ENCODE results near the gene POU4F2.

POU4F2 gene, protein sequence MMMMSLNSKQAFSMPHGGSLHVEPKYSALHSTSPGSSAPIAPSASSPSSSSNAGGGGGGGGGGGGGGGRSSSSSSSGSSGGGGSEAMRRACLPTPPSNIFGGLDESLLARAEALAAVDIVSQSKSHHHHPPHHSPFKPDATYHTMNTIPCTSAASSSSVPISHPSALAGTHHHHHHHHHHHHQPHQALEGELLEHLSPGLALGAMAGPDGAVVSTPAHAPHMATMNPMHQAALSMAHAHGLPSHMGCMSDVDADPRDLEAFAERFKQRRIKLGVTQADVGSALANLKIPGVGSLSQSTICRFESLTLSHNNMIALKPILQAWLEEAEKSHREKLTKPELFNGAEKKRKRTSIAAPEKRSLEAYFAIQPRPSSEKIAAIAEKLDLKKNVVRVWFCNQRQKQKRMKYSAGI

DNA sequence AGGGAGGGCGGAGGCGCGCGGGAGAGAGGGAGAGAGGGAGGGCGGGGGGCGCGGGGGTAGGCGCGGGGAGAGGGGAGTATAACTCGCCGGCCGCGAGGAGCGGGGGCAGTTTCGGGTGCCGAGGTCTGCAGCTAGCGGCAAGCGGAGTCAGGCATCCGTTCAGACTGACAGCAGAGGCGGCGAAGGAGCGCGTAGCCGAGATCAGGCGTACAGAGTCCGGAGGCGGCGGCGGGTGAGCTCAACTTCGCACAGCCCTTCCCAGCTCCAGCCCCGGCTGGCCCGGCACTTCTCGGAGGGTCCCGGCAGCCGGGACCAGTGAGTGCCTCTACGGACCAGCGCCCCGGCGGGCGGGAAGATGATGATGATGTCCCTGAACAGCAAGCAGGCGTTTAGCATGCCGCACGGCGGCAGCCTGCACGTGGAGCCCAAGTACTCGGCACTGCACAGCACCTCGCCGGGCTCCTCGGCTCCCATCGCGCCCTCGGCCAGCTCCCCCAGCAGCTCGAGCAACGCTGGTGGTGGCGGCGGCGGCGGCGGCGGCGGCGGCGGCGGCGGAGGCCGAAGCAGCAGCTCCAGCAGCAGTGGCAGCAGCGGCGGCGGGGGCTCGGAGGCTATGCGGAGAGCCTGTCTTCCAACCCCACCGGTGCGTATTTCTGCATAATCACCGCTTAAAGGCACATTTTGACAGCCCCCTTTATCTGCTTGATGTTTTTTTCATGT is at the start of gene POU4F2:
Gene POU4F2 (plus strand): TSS at position 108 of the 720 bp plus-strand sequence. CDS start 248 bp downstream, at position 356.
- H3K9me3 ChIP-seq (ENCODE audit: control insufficient read depth, insufficient read depth, low read depth, low read length): no peaks in the 10 kb centered on the region
- peaks cover 19% of the 10 kb centered on the region for H3K4me1 ChIP-seq (ENCODE audit: control insufficient read depth, insufficient read depth, low read length)
- H3K4me3 ChIP-seq (ENCODE audit: low read depth, low read length): peak within 1 kb of the TSS; percentile 67
- H3K36me3 ChIP-seq (ENCODE audit: control insufficient read depth, insufficient read depth, low read length): no peaks in the 10 kb centered on the region
- no peak within 1 kb of the TSS for H3K27ac ChIP-seq (ENCODE audit: low read depth, low read length)
- H3K27me3 ChIP-seq (ENCODE audit: control insufficient read depth, insufficient read depth, low read length): peaks cover 100% of the 10 kb centered on the region
- H3K9ac ChIP-seq (ENCODE audit: low read length): no peak within 1 kb of the TSS

DNA sequence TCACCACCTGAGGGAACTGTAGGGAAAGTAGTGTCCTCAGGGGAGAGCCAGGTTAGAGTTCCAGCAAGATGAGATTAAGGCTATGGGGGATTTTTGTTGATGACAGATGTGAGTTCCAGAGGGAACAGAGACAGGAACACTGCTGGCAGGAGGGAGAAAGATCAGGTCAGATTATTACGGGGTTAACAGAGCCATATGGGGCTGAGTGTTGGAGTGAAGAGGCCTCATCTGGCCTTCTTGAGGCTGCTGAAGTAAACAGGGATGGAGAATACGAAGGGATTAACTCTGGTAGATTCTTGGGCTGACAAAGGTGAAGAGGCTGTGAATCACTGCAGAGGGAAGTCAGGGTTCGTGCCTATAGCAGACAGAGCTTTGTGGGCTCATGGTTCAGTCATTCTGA is 47.9 kb upstream of the POU4F2 start:
- Histone ChIP-seq H3K27ac (ENCODE audit: low read depth, low read length) (no peak overlapping the region), H3K9me3 (ENCODE audit: control insufficient read depth, insufficient read depth, low read depth, low read length) (no peaks in the 10 kb centered on the region), H3K27me3 (ENCODE audit: control insufficient read depth, insufficient read depth, low read length) (no peaks in the 10 kb centered on the region; the same call in 1 of the 2 replicates), H3K36me3 (ENCODE audit: control insufficient read depth, insufficient read depth, low read length) (no peaks in the 10 kb centered on the region), H3K9ac (ENCODE audit: low read length) (no peak overlapping the region), H3K4me3 (ENCODE audit: low read depth, low read length) (no peak overlapping the region), H3K4me1 (ENCODE audit: control insufficient read depth, insufficient read depth, low read length) (no peaks in the 10 kb centered on the region)

DNA sequence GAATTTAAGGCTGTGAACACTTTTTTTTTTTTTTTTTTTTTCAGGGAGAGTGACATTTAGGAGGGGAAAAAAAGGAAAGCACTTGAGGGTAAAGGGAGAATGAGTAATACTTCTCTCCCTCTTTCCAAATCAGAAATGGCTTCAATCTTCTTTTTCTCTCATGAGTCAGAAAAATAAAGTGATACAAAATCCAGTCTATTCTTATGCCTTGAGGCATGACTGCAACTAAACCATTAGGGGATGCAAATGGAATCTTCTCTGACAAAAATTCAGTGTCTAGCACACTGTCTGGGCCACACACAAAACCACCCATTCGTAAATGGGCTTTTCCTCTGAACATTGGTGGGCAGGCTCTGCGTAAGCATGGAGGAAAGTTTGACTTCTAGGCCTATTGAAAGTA is 46.7 kb upstream of the POU4F2 start:
- Histone ChIP-seq H3K9me3 (ENCODE audit: control insufficient read depth, insufficient read depth, low read depth, low read length) (peaks cover 9% of the 10 kb centered on the region), H3K36me3 (ENCODE audit: control insufficient read depth, insufficient read depth, low read length) (no peaks in the 10 kb centered on the region), H3K27ac (ENCODE audit: low read depth, low read length) (no peak overlapping the region), H3K4me1 (ENCODE audit: control insufficient read depth, insufficient read depth, low read length) (no peaks in the 10 kb centered on the region), H3K9ac (ENCODE audit: low read length) (no peak overlapping the region), H3K4me3 (ENCODE audit: low read depth, low read length) (no peak overlapping the region), H3K27me3 (ENCODE audit: control insufficient read depth, insufficient read depth, low read length) (no peaks in the 10 kb centered on the region; the same call in 1 of the 2 replicates)

DNA sequence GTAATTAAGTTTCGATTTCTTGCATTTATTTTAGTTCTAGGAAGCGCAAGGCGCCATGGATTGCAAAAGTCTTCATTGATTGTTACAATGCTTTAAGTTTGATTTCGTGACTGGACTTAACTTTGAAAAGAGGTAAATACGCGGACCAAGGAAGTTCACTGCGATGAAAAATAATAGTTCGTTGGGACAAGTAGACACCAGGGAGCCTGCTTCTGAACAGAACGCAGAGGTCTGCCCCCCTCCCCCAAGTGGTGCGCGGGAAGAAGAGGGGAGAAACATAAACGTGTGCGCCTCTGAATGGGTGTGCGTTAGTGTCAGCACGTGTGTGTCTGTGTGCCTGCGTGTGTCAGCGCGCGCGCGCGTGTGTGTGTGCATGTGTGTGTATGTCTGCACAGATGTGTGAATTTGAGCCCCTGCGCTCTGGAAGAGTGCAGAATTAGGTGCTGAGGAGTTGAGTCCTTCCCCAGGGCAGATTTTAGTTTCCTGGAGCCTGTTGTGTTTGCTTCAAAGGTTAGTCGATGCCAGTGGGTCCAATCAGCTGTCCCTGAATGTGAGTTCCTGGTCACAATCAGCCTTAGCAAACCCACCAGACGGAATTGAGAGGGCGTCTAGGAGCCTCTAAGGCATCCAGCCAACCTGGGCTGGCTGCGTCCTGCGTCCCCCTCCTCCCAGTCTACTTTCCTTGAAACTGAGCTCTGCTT is 5.8 kb upstream of the POU4F2 start:
- Histone ChIP-seq H3K9ac (ENCODE audit: low read length) (no peak overlapping the region), H3K36me3 (ENCODE audit: control insufficient read depth, insufficient read depth, low read length) (no peaks in the 10 kb centered on the region), H3K9me3 (ENCODE audit: control insufficient read depth, insufficient read depth, low read depth, low read length) (no peaks in the 10 kb centered on the region), H3K4me3 (ENCODE audit: low read depth, low read length) (no peak overlapping the region), H3K4me1 (ENCODE audit: control insufficient read depth, insufficient read depth, low read length) (0 out of 2 replicates have a peak, but pooled peaks cover 6% of the 10 kb centered on the region), H3K27ac (ENCODE audit: low read depth, low read length) (no peak overlapping the region), H3K27me3 (ENCODE audit: control insufficient read depth, insufficient read depth, low read length) (peaks cover 100% of the 10 kb centered on the region)

DNA sequence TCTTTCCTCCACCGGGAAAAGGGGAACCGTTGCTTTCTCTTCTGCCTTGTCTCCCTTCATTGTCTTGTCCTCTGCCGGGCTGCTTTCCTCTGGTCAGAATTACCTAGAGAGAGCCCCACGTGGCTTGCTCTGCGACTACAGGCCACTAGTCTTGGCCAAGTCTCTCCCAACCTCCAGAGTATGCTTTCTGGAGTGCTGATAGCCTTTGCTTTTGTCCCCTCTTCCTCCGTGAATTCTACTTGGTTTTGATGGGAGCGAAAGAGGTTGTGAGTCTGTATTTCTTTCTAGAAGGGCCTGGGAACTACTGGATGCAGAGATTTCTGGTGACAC is 5.3 kb upstream of the POU4F2 start:
- H3K27ac ChIP-seq (ENCODE audit: low read depth, low read length): no peak overlapping the region
- H3K4me3 ChIP-seq (ENCODE audit: low read depth, low read length): no peak overlapping the region
- 0 out of 2 replicates have a peak, but pooled peaks cover 6% of the 10 kb centered on the region for H3K4me1 ChIP-seq (ENCODE audit: control insufficient read depth, insufficient read depth, low read length)
- peaks cover 100% of the 10 kb centered on the region for H3K27me3 ChIP-seq (ENCODE audit: control insufficient read depth, insufficient read depth, low read length)
- no peaks in the 10 kb centered on the region for H3K36me3 ChIP-seq (ENCODE audit: control insufficient read depth, insufficient read depth, low read length)
- no peak overlapping the region for H3K9ac ChIP-seq (ENCODE audit: low read length)
- no peaks in the 10 kb centered on the region for H3K9me3 ChIP-seq (ENCODE audit: control insufficient read depth, insufficient read depth, low read depth, low read length)

DNA sequence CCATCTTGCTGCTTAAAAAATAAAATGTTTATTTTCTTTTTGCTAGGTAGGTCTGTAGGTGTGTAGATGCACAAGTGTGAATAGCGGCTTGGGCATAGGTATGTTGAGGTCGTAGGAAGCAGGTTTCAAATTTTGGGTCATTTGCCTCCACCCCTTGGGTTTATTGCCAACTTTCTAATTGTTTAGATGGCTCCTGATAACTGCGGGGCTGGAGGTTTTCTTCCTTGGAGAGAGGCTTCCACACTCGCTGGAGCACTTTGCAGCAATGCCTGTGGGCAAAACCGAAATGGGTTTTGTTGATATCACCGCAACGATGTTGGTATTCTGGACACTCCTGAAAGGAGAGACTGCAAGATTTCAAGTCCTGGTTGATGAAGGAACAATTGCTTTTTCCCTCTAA is 3.9 kb upstream of the POU4F2 start:
- Histone ChIP-seq H3K4me1 (ENCODE audit: control insufficient read depth, insufficient read depth, low read length) (peaks cover 12% of the 10 kb centered on the region; the same call in 1 of the 2 replicates), H3K4me3 (ENCODE audit: low read depth, low read length) (no peak overlapping the region), H3K27ac (ENCODE audit: low read depth, low read length) (no peak overlapping the region), H3K9me3 (ENCODE audit: control insufficient read depth, insufficient read depth, low read depth, low read length) (no peaks in the 10 kb centered on the region), H3K36me3 (ENCODE audit: control insufficient read depth, insufficient read depth, low read length) (no peaks in the 10 kb centered on the region), H3K9ac (ENCODE audit: low read length) (no peak overlapping the region), H3K27me3 (ENCODE audit: control insufficient read depth, insufficient read depth, low read length) (peaks cover 100% of the 10 kb centered on the region)

DNA sequence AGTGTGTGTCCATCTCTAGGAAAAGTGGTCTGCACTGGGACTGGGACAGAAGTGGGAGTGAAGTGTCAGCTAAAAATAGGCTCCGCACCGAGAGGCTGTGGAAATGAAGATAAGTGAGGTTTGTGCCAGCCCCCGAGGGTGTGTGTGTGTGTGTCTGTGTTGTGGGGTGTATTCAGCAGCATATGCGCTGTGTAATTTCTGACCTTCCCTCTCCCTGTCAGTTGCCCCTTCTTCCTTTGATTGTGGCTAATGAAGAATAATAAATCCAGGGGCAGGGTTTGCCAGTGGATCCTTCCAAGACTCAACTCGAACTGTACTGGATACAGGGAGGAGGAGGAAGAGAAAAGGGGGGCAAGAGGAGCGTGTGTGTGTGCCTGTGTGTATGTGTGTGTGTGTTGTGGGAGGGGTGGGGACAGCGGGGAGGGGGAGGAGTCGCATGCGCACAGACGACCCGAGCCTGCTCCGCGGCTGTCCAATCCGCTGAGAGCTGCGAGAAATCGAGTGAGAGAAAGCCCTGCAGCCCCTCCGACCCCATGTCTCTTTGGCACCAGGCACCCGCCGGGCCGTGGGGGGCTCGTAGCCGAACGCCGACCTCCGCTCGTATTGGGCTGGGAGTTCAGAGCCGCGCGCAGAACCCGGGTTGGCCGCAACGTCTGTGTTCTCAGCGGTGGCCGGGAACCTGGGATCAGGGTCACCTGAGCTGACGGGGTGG is 916 bp upstream of the POU4F2 start:
- H3K27me3 ChIP-seq (ENCODE audit: control insufficient read depth, insufficient read depth, low read length): peaks cover 100% of the 10 kb centered on the region
- H3K27ac ChIP-seq (ENCODE audit: low read depth, low read length): no peak overlapping the region
- H3K36me3 ChIP-seq (ENCODE audit: control insufficient read depth, insufficient read depth, low read length): no peaks in the 10 kb centered on the region
- H3K4me1 ChIP-seq (ENCODE audit: control insufficient read depth, insufficient read depth, low read length): peaks cover 25% of the 10 kb centered on the region
- peak overlapping the region; percentile 67 for H3K4me3 ChIP-seq (ENCODE audit: low read depth, low read length)
- H3K9ac ChIP-seq (ENCODE audit: low read length): no peak overlapping the region
- no peaks in the 10 kb centered on the region for H3K9me3 ChIP-seq (ENCODE audit: control insufficient read depth, insufficient read depth, low read depth, low read length)

DNA sequence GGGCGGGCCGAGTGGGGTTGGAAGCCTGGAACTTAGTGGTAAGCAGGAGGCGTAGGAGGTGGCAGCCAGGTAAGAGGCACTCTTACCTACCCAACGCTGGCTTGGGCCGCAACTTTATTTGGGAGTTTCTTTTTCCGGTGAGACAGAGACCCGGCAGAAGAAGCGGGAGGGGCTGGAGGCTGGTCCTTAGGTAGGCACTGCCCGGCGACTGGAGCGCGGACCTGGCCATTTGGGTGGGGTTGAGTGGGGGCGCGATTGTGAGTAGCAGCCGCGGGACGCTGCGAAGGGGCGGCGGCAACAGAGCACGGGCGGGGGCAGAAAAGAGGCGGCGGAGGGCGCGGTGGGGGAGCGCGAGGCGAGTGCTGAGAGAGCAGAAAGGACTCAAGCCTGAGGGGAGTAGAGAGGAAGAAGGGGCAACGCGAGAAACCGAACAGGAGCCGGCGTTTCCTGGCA is 334 bp upstream of the POU4F2 start:
- H3K36me3 ChIP-seq (ENCODE audit: control insufficient read depth, insufficient read depth, low read length): no peaks in the 10 kb centered on the region
- H3K4me3 ChIP-seq (ENCODE audit: low read depth, low read length): peak overlapping the region; percentile 67
- peaks cover 21% of the 10 kb centered on the region for H3K4me1 ChIP-seq (ENCODE audit: control insufficient read depth, insufficient read depth, low read length)
- no peak overlapping the region for H3K9ac ChIP-seq (ENCODE audit: low read length)
- peaks cover 100% of the 10 kb centered on the region for H3K27me3 ChIP-seq (ENCODE audit: control insufficient read depth, insufficient read depth, low read length)
- no peaks in the 10 kb centered on the region for H3K9me3 ChIP-seq (ENCODE audit: control insufficient read depth, insufficient read depth, low read depth, low read length)
- no peak overlapping the region for H3K27ac ChIP-seq (ENCODE audit: low read depth, low read length)

DNA sequence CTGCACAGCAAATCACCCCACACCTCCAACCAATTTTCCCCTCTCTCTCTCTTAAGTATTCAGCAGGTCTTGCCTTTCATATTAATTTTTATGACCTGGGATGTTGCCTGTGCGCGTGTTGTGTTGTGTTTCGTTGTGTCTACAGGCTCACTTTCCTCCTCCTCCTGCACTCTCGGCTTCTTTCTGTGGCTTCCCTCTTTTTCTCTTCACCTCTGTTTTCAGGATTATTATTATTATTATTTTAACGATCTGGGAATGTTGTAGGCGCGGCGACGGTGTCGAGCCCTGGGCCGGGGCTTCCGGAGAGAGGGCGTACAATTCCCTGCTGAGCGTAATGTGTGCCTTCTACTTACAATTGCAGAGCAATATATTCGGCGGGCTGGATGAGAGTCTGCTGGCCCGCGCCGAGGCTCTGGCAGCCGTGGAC is 826 bp downstream of the POU4F2 start:
- H3K4me3 ChIP-seq (ENCODE audit: low read depth, low read length): peak overlapping the region; percentile 67
- no peaks in the 10 kb centered on the region for H3K9me3 ChIP-seq (ENCODE audit: control insufficient read depth, insufficient read depth, low read depth, low read length)
- peaks cover 100% of the 10 kb centered on the region for H3K27me3 ChIP-seq (ENCODE audit: control insufficient read depth, insufficient read depth, low read length)

DNA sequence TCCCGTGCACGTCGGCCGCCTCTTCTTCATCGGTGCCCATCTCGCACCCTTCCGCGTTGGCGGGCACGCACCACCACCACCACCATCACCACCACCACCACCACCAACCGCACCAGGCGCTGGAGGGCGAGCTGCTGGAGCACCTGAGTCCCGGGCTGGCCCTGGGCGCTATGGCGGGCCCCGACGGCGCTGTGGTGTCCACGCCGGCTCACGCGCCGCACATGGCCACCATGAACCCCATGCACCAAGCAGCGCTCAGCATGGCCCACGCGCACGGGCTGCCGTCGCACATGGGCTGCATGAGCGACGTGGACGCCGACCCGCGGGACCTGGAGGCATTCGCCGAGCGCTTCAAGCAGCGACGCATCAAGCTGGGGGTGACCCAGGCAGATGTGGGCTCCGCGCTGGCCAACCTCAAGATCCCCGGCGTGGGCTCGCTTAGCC is 1.4 kb downstream of the POU4F2 start:
- peaks cover 19% of the 10 kb centered on the region for H3K4me1 ChIP-seq (ENCODE audit: control insufficient read depth, insufficient read depth, low read length)
- H3K27me3 ChIP-seq (ENCODE audit: control insufficient read depth, insufficient read depth, low read length): peaks cover 100% of the 10 kb centered on the region
- H3K9ac ChIP-seq (ENCODE audit: low read length): no peak overlapping the region
- H3K27ac ChIP-seq (ENCODE audit: low read depth, low read length): no peak overlapping the region
- peak overlapping the region; percentile 41 for H3K4me3 ChIP-seq (ENCODE audit: low read depth, low read length)
- H3K9me3 ChIP-seq (ENCODE audit: control insufficient read depth, insufficient read depth, low read depth, low read length): no peaks in the 10 kb centered on the region
- H3K36me3 ChIP-seq (ENCODE audit: control insufficient read depth, insufficient read depth, low read length): no peaks in the 10 kb centered on the region

More for the DNA sequence above, 826 bp downstream of the POU4F2 start:
- no peaks in the 10 kb centered on the region for H3K36me3 ChIP-seq (ENCODE audit: control insufficient read depth, insufficient read depth, low read length)
- H3K4me1 ChIP-seq (ENCODE audit: control insufficient read depth, insufficient read depth, low read length): peaks cover 19% of the 10 kb centered on the region
- H3K27ac ChIP-seq (ENCODE audit: low read depth, low read length): no peak overlapping the region
- H3K9ac ChIP-seq (ENCODE audit: low read length): no peak overlapping the region
